Mononuclear cell (primary cell): ENCODE results near the gene PRDM7. TPM values are rescaled to one million over a fixed set of nuclear protein-coding genes. Genes with fewer than 3 reads are reported as not detected.
"Not testable (repeated sequence)": the region's sequence is repeated elsewhere in the genome, so short reads cannot be mapped to it uniquely, and the experiment has no call there.

Experiments used
- H3K27me3 ChIP-seq: 2 replicates; pipeline ENCODE4 v1.6.0; 2011; ENCODE audit warnings: low read length, control low read depth; ENCODE audit not compliant: insufficient read depth
- H3K4me1 ChIP-seq: 2 replicates; pipeline ENCODE4 v1.5.1; 2011; ENCODE audit warnings: mild to moderate bottlenecking, low read length, control low read depth; ENCODE audit not compliant: insufficient read depth
- H3K4me3 ChIP-seq: 2 replicates; pipeline ENCODE4 v1.5.1; 2011; ENCODE audit warnings: mild to moderate bottlenecking, low read length, moderate library complexity
- H3K9me3 ChIP-seq: 2 replicates; pipeline ENCODE4 v1.5.1; 2011; ENCODE audit warnings: low read depth, mild to moderate bottlenecking, control low read depth, low read length
- total RNA-seq: library from RNA; depleted of rRNA; stranded (reverse); fragments of >200 nt; gene quantifications from one replicate; pipeline ENCODE4 v1.2.3, GENCODE V29; 2012

PRDM7 gene
- total RNA-seq, 1 donor, result not detected

DNA sequence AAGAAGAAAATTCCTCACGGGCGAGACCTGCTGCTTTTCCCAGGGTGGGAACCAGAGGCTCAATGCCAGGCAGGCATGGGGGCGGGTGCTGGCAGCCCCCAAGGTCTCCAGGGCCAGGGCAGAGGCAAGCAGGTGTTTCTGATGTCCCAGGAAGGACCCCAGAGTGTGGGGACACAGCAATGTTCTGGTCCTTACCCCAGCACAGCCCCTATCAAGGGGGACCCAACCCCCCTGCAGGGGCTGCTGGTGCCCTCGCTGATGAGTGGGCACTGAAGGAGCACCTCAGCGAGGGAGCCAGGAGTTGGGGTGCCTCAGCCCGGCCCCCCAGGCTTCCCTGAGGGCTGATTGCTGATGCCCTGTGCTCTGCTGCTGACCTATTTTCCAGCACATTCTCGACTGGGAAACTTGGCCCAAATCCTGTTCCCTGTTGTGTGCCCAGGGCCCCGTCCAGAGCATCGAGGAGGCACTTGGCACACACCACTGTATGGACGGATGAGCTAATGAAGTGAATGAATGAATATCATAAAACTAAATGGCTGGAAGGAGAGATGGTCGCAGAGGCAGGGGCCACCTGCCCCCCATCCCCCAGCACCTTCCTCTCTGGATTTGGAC, 60.7 kb downstream of the PRDM7 start:
- Histone ChIP-seq H3K27me3 (peaks cover 13% of the 10 kb centered on the region), H3K9me3 (no peaks in the 10 kb centered on the region), H3K4me3 (no peak overlapping the region), H3K4me1 (peaks cover 19% of the 10 kb centered on the region)

DNA sequence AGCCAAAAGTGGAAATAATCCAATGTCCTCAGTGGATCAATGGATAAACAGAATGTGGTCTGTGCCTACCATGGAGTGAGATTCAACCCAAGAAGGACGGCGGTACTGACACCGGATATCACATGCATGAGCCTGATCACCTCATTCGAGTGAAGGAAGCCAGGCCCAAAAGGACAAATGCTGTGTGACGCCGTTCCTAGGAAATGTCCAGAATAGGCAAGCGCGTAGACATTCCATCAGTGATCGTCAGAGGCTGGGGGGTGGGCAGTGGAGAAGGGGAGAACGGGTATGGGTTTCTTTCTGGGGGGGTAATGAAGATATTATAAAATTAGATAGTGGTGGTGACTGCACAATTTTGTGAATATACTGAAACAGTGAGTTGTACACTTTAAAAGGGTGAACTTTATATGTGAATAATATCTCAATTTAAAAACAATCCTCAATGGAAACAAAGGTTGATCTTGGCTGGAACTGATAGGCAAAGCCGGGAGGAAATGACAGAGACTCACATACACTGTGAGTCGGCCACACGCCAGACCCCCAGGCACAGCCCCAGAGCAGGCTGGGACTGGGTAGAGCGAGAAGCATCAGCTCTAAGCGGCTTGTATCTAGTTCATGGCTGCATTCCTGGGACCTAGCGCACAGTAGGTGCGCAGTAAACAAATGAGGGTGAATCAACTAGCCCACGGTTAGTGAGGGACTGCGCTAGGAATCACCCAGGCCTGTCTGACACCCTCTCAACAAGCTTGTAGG, 61.4 kb downstream of the PRDM7 start:
- peaks cover 12% of the 10 kb centered on the region for H3K4me1 ChIP-seq
- H3K9me3 ChIP-seq, result no peaks in the 10 kb centered on the region
- peaks cover 13% of the 10 kb centered on the region for H3K27me3 ChIP-seq
- no peak overlapping the region for H3K4me3 ChIP-seq

DNA sequence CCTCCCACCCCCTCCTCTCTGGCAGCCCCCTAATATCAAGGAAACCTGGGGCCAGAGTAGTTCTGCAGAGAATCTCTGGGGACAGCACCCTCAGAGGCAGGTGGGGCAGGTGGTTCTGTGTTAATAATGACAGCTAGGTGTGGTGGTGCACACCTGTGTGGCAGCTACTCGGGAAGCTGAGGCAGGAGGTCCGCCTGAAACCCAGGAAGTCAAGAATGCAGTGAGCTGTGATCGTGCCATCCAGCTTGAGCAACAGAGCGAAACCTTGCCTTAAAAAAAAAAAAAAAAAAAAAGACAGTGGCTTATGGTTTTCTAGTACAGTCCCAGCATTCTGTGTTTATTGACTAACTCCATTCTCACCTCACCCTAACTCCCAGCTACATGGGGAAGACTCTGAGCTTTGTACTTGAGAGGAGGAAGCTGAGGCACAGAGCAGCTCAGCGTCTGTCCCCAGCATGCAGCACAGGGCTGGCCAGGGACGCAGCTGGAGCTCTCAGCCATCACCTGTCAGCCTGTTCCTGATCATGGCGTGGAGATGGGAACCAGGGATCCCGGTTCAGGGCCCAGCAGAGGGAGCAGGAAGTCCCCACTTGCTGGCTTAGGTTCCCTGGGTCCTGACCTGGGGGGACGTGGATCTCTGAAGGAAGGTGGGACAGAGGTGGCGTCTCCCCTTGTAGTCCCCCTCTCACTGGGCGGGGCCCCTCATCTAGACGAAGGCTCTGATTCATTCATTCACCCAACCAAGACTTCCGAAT, 64.0 kb downstream of the PRDM7 start:
- no peak overlapping the region for H3K4me3 ChIP-seq
- peaks cover 17% of the 10 kb centered on the region for H3K4me1 ChIP-seq

DNA sequence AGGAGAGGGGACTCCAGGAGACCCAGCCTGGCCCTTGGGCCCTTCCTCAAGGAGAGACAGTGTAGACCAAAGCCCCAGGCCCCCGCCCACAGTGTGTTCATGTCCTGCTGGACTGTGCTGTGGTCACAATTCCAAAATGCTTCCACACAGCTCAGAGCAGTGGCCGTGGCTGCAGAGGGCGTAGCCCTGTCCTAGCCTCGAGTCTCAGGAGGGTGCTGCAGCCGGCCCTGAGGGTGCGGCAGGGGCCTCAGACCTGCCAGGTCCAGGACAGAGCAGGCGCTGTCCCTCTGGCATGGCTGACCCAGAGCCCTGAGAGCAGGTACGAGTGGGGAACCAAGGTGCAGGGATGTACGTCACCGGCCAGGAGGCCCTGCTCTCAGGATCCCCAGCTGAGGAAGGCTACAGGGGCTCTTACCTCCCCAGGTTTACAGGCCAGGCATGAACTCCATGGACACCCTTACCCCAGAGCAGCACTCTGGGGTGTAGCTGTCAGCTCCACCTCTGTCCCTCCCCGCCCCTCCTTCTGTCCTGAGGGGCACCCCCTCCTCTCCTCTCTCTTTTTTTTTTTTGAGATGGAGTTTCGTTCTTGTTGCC, 65.1 kb downstream of the PRDM7 start:
- no peak overlapping the region for H3K4me3 ChIP-seq
- H3K27me3 ChIP-seq, result no peaks in the 10 kb centered on the region
- H3K4me1 ChIP-seq, result peaks cover 17% of the 10 kb centered on the region
- no peaks in the 10 kb centered on the region for H3K9me3 ChIP-seq

More for the DNA sequence above, 64.0 kb downstream of the PRDM7 start:
- H3K27me3 ChIP-seq, result peaks cover 7% of the 10 kb centered on the region
- H3K9me3 ChIP-seq, result no peaks in the 10 kb centered on the region

DNA sequence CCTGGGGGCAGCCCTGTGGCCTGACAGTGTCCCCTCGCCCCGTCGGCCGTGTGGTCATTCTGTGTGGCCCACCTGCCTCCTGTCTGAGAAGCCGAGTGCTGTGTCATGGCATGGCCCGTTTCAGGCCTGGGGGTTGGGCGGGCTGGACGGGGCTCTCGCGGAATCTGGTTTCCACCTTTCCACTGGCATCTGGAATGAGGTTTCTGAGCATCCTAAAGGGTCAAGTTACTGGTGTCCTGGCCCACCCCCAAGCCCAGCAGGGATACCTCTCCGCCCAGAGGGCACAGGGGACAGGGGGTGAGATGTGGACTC, 65.7 kb downstream of the PRDM7 start:
- H3K4me3 ChIP-seq, result no peak overlapping the region
- H3K4me1 ChIP-seq, result peaks cover 17% of the 10 kb centered on the region
- H3K9me3 ChIP-seq, result no peaks in the 10 kb centered on the region
- no peaks in the 10 kb centered on the region for H3K27me3 ChIP-seq

DNA sequence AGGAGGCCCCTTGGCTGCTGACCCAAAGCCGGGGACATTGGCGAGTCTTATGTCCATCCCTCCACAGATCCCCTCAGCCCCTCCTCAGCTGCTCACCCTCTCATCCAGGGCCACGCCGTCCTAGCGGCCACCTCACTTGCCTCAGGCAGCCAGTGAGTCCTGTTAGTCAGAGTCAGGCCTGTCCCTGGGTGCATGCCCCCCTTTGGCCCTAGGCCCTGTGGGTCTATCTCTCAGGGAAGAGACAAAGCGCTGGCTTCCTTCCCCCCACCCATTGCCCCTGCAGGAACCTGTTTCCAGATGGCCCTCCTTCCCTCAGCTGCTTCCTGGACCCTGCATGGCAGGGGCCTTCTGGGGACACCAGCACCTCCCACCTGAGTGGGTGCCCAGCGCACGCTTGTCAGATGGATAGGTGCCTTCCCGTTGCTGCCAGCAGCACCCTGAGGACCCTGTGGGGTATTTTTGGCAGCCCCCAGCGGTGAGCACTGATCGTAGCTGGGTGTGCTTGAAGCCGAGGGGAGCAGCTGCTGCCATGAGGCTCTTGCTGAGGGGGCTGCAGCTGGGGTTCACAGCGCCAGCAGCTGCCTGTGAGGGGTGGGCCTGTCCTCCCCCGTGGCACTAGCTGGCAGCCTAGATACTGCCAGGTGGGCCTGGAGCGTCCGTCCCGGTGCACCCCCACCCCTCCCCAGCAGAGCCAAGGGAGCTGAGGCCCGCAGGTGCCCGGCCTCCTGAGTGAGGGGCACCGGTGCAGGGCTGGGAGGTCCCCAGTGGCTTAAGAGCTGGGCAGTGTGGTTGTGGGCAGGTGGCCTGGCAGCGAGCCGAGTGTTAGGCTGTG, 66.2 kb downstream of the PRDM7 start:
- Histone ChIP-seq H3K27me3 (no peaks in the 10 kb centered on the region), H3K9me3 (no peaks in the 10 kb centered on the region), H3K4me3 (no peak overlapping the region), H3K4me1 (peaks cover 17% of the 10 kb centered on the region)

DNA sequence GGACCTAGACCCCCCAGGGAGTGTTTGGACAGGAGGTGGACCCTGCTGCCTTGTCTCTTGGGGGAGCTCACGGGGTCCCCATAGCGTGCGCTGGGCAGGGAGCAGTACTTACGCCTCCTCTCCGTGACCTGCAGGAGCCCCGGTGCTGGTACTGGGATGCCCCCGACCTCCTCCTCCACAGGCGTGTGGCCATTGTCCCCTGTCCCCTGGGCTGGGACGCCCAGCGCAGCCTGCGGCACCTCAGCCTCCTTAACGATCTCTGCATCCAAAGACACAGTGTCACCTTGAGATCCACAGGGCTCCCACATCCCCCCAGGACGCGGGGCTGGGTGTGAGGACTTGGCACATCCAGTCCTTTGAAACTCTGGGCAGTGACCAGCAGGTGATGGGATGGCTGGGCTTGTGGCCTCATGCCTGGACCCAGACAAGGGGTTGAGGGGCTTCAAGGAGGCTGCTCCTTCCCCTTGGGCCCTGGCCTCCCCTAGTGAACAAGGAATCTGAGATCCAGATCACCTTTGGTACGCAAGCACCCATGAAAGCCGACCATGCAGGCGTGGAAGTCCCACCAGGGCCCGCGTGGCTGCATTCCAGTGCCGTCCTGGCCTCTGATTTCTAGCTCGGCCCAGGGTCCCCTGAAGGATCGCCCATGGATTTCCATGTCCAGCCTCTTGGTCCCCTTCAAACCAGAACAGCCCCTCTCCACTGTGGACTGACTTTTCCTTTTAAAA, 67.8 kb downstream of the PRDM7 start:
- Histone ChIP-seq H3K9me3 (no peaks in the 10 kb centered on the region), H3K4me3 (peak overlapping the region; percentile 16), H3K4me1 (peaks cover 17% of the 10 kb centered on the region), H3K27me3 (no peaks in the 10 kb centered on the region)

DNA sequence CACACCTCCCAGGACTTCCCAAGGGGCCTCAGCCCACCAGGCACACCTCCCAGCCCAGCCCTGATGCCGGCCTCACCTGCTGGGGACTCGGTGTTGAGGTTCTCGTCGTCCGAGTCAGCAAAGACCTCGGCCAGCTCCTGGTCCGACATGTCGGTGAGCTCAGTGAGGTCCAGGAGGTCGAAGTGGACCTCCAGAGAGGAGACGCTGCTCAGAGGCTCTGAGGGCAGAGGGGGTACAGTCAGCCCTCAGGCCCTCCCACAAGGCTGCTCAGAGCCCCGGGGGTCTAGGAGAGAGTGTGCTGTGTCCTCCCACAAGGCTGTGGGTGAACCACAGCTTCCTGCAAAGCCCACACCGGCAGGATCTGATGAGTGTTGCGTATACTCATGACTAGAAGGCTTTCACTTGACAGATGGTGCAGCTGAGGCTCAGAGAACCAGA, 68.4 kb downstream of the PRDM7 start:
- Histone ChIP-seq H3K4me3 (peak overlapping the region; percentile 16), H3K27me3 (no peaks in the 10 kb centered on the region), H3K9me3 (no peaks in the 10 kb centered on the region), H3K4me1 (peaks cover 17% of the 10 kb centered on the region)

DNA sequence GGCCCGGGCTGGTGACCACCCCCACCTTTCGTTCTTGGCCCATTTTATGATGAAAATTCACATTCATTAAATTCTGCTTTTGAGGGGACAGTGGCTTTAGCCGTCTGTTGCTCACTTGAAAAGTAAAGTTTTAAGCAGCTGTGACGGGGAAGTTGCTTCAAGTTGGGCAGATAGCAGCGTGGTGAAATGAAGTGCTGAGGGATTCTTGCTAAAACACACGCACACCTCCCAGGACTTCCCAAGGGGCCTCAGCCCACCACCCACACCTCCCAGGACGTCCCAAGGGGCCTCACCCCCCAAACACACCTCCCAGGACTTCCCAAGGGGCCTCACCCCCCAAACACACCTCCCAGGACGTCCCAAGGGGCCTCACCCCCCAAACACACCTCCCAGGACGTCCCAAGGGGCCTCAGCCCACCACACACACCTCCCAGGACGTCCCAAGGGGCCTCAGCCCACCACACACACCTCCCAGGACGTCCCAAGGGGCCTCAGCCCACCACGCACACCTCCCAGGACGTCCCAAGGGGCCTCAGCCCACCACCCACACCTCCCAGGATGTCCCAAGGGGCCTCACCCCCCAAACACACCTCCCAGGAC, 69.4 kb downstream of the PRDM7 start:
- H3K9me3 ChIP-seq, H3K4me3 ChIP-seq, H3K27me3 ChIP-seq: not testable (repeated sequence)
- H3K4me1 ChIP-seq, result peaks cover 13% of the 10 kb centered on the region

DNA sequence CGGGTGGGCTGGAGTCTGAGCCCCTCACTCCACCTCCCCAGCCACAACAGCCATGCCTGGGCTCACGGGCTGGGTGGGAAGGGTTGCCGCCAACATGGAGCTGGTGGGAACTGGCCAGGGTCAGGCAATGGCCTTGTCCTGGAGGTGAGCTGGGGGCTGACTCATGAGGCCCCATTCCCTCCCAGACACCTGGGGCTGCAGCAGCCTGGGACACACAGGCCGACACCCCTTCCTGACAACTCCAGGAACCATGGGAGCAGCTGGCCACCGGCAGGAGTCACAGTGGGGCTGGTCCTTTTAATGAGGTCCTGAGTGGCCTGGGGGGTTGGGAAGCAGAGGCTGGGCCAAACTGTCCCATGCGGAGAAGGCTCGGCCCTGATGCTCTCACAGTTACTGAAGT, 70.1 kb downstream of the PRDM7 start:
- Histone ChIP-seq H3K9me3 (no peaks in the 10 kb centered on the region), H3K4me3 (no peak overlapping the region), H3K27me3 (no peaks in the 10 kb centered on the region), H3K4me1 (peaks cover 13% of the 10 kb centered on the region)

Other genes starting within 250 kb of the PRDM7 start
- 0.10 TPM for gene SPIRE2, start 248.9 kb downstream of the PRDM7 start, total RNA-seq
- gene TCF25, start 203.7 kb downstream of the PRDM7 start, total RNA-seq, result 148 TPM
- 2.7 TPM for gene MC1R, start 158.5 kb downstream of the PRDM7 start, total RNA-seq
- 0.21 TPM for gene TUBB3, start 154.0 kb downstream of the PRDM7 start, total RNA-seq
- 46.9 TPM for gene DEF8, start 128.6 kb downstream of the PRDM7 start, total RNA-seq
- 1.8 TPM for gene DBNDD1, start 57.9 kb downstream of the PRDM7 start, total RNA-seq